ENCODE measurements around the gene LCMT2. TPM values are rescaled to one million over a fixed set of nuclear protein-coding genes. Genes with fewer than 3 reads are reported as not detected.

LCMT2 gene
- total and polyA plus RNA-seq, 10 of the 15 experiments (the other 5 are each of a cell fraction or from before 2014, with no cell fraction given) = 2.1 to 17.2 (median 14.9) TPM

DNA sequence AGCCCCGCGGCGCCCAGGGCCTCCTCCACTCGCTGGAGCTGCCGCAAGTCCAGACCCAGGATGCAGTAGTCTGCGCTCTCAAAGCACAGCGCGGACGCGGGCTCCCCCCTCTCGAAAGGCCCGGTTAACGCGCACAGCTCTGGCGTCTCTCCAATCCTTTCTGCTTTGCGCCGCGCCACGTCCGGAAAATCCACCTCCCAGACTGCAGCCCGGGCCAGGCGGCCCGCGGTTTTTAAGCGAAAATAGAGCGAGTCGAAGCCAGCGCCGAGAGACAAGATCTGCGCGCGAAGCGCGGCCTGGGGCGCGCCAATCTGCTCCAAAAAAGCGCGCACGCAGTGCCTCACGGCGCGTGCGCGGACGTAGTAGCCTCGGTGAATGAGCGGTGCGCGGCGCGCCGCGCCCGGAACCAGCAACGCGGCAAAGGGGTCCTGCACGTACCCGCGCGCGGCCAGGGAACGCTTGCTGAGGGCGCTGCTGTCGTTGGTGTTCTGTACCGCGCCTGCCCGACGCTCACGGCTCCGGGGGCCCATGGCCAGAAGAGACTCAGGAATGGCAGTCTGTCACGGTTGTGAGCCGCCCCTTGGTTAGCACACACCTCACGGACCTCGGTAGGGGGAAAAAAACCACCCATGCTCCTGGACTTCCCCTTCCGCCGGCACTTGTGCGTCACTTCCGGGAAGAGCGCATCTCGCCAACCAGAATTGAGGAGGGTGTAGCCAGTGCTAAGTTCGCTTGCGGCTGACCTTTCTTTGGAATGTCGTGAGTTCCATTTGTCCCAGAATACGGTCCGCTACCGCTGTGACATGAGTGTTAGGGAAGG is at the start of gene LCMT2 (continued):
- TF ChIP-seq CREM (IDR thresholded peaks at IDR 0.05; ENCODE audit: low read depth) (peak; percentile 84), POU2F2 (IDR thresholded peaks at IDR 0.05; ENCODE audit: borderline replicate concordance, low read depth, low read length) (peak; percentile 70; the same call in 1 of the 3 replicates), SREBF2 (IDR thresholded peaks at IDR 0.05; ENCODE audit: low read length) (peak; percentile 74), SRF (IDR thresholded peaks at IDR 0.05; ENCODE audit: low read depth in 2 of 2, low read length in 2 of 2) (no peak), MEF2A (IDR thresholded peaks at IDR 0.05; ENCODE audit: insufficient read depth, low read depth, low read length) (no peak), ZNF24 (IDR thresholded peaks at IDR 0.05) (no peak), CHD1 (IDR thresholded peaks at IDR 0.05; ENCODE audit: low read depth, low read length) (no peak), FOXM1 (IDR thresholded peaks at IDR 0.05; ENCODE audit: low read depth, low read length) (no peak), RCOR1 (conservative IDR thresholded peaks at IDR 0.05; ENCODE audit: low read depth, low read length) (no peak), HDAC2 (IDR thresholded peaks at IDR 0.05) (no peak; the same call in 1 of the 2 replicates), TCF12 (IDR thresholded peaks at IDR 0.05; ENCODE audit: low read depth, low read length) (0 out of 2 replicates have a peak, but pooled peaks have one; percentile 53), EED (IDR thresholded peaks at IDR 0.05; ENCODE audit: low read depth) (0 out of 2 replicates have a peak, but pooled peaks have one; percentile 19), CBFB (IDR thresholded peaks at IDR 0.05; ENCODE audit: low read depth) (peak; percentile 56; the same call in 1 of the 2 replicates)
- TF ChIP-seq, protein P1, sequence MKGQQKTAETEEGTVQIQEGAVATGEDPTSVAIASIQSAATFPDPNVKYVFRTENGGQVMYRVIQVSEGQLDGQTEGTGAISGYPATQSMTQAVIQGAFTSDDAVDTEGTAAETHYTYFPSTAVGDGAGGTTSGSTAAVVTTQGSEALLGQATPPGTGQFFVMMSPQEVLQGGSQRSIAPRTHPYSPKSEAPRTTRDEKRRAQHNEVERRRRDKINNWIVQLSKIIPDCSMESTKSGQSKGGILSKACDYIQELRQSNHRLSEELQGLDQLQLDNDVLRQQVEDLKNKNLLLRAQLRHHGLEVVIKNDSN (IDR thresholded peaks at IDR 0.05; ENCODE audit: borderline replicate concordance, extremely low read length, insufficient read depth, low read depth, low read length) = no peak
- TF ChIP-seq, protein P2, sequence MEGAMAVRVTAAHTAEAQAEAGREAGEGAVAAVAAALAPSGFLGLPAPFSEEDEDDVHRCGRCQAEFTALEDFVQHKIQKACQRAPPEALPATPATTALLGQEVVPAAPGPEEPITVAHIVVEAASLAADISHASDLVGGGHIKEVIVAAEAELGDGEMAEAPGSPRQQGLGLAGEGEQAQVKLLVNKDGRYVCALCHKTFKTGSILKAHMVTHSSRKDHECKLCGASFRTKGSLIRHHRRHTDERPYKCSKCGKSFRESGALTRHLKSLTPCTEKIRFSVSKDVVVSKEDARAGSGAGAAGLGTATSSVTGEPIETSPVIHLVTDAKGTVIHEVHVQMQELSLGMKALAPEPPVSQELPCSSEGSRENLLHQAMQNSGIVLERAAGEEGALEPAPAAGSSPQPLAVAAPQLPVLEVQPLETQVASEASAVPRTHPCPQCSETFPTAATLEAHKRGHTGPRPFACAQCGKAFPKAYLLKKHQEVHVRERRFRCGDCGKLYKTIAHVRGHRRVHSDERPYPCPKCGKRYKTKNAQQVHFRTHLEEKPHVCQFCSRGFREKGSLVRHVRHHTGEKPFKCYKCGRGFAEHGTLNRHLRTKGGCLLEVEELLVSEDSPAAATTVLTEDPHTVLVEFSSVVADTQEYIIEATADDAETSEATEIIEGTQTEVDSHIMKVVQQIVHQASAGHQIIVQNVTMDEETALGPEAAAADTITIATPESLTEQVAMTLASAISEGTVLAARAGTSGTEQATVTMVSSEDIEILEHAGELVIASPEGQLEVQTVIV (IDR thresholded peaks at IDR 0.05; ENCODE audit: borderline replicate concordance, partially characterized antibody) = peak; percentile 71
- TF ChIP-seq, protein P3, sequence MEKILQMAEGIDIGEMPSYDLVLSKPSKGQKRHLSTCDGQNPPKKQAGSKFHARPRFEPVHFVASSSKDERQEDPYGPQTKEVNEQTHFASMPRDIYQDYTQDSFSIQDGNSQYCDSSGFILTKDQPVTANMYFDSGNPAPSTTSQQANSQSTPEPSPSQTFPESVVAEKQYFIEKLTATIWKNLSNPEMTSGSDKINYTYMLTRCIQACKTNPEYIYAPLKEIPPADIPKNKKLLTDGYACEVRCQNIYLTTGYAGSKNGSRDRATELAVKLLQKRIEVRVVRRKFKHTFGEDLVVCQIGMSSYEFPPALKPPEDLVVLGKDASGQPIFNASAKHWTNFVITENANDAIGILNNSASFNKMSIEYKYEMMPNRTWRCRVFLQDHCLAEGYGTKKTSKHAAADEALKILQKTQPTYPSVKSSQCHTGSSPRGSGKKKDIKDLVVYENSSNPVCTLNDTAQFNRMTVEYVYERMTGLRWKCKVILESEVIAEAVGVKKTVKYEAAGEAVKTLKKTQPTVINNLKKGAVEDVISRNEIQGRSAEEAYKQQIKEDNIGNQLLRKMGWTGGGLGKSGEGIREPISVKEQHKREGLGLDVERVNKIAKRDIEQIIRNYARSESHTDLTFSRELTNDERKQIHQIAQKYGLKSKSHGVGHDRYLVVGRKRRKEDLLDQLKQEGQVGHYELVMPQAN (conservative IDR thresholded peaks at IDR 0.05) = peak; percentile 89
- TF ChIP-seq, protein P4, sequence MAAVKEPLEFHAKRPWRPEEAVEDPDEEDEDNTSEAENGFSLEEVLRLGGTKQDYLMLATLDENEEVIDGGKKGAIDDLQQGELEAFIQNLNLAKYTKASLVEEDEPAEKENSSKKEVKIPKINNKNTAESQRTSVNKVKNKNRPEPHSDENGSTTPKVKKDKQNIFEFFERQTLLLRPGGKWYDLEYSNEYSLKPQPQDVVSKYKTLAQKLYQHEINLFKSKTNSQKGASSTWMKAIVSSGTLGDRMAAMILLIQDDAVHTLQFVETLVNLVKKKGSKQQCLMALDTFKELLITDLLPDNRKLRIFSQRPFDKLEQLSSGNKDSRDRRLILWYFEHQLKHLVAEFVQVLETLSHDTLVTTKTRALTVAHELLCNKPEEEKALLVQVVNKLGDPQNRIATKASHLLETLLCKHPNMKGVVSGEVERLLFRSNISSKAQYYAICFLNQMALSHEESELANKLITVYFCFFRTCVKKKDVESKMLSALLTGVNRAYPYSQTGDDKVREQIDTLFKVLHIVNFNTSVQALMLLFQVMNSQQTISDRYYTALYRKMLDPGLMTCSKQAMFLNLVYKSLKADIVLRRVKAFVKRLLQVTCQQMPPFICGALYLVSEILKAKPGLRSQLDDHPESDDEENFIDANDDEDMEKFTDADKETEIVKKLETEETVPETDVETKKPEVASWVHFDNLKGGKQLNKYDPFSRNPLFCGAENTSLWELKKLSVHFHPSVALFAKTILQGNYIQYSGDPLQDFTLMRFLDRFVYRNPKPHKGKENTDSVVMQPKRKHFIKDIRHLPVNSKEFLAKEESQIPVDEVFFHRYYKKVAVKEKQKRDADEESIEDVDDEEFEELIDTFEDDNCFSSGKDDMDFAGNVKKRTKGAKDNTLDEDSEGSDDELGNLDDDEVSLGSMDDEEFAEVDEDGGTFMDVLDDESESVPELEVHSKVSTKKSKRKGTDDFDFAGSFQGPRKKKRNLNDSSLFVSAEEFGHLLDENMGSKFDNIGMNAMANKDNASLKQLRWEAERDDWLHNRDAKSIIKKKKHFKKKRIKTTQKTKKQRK (IDR thresholded peaks at IDR 0.05; ENCODE audit: low read depth, low read length) = no peak
- TF ChIP-seq, protein P5, sequence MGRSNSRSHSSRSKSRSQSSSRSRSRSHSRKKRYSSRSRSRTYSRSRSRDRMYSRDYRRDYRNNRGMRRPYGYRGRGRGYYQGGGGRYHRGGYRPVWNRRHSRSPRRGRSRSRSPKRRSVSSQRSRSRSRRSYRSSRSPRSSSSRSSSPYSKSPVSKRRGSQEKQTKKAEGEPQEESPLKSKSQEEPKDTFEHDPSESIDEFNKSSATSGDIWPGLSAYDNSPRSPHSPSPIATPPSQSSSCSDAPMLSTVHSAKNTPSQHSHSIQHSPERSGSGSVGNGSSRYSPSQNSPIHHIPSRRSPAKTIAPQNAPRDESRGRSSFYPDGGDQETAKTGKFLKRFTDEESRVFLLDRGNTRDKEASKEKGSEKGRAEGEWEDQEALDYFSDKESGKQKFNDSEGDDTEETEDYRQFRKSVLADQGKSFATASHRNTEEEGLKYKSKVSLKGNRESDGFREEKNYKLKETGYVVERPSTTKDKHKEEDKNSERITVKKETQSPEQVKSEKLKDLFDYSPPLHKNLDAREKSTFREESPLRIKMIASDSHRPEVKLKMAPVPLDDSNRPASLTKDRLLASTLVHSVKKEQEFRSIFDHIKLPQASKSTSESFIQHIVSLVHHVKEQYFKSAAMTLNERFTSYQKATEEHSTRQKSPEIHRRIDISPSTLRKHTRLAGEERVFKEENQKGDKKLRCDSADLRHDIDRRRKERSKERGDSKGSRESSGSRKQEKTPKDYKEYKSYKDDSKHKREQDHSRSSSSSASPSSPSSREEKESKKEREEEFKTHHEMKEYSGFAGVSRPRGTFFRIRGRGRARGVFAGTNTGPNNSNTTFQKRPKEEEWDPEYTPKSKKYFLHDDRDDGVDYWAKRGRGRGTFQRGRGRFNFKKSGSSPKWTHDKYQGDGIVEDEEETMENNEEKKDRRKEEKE (IDR thresholded peaks at IDR 0.05) = no peak

Measured in GM12878 (cell line).